ENCODE data around the gene ACOT13. TPM values are rescaled to one million over a fixed set of nuclear protein-coding genes. Genes with fewer than 3 reads are reported as not detected.
A peak's percentile ranks its signal among the peaks of the same experiment; 100 is the strongest.
"Not testable (repeated sequence)": the region's sequence is repeated elsewhere in the genome, so short reads cannot be mapped to it uniquely, and the experiment has no call there.

The ACOT13 gene
- total RNA-seq, 3 donors from 2014 or later (not counting 1 experiment from before 2014, with no cell fraction given) = 3.2 to 4.3 (median 4.2) TPM

GRCh38 chr6:24709014-24709711 lies 42.3 kb downstream of the ACOT13 start:
- ATAC-seq (no peak), DNase-seq (no peak)
- H3K4me1 Mint-ChIP-seq = peaks cover 43 to 44% of the 10 kb centered on the region in 2 donors
- no peaks in the 10 kb centered on the region for H3K9me3 Mint-ChIP-seq
- H3K36me3 ChIP-seq (ENCODE audit: control insufficient read depth, insufficient read depth, low read length) = peaks cover 98% of the 10 kb centered on the region
- H3K27ac Mint-ChIP-seq = peak overlapping the region; percentile 55 to 74
- TF ChIP-seq CTCF (IDR thresholded peaks at IDR 0.05) = no peak
- peaks cover 7% of the 10 kb centered on the region for H3K4me1 ChIP-seq (ENCODE audit: control insufficient read depth, insufficient read depth, low read length)
- 87% methylated on average over 2 of the region's 4 CpGs for WGBS (ENCODE audit: insufficient coverage)
- H3K36me3 Mint-ChIP-seq = peaks cover 27% of the 10 kb centered on the region
- no peak overlapping the region for H3K4me3 ChIP-seq (ENCODE audit: low read length)
- intact Hi-C loops (cut with micrococcal nuclease) = no loop called here
- no peak overlapping the region for H3K27ac ChIP-seq (ENCODE audit: low read length)
- no peaks in the 10 kb centered on the region for H3K9me3 ChIP-seq (ENCODE audit: control insufficient read depth, insufficient read depth, low read length)
- H3K4me3 Mint-ChIP-seq = no peak overlapping the region
- no peaks in the 10 kb centered on the region for H3K27me3 ChIP-seq (ENCODE audit: control insufficient read depth, insufficient read depth, low read length)
- no peaks in the 10 kb centered on the region for H3K27me3 Mint-ChIP-seq (ENCODE audit: low read depth in 2 of 2)

DNA sequence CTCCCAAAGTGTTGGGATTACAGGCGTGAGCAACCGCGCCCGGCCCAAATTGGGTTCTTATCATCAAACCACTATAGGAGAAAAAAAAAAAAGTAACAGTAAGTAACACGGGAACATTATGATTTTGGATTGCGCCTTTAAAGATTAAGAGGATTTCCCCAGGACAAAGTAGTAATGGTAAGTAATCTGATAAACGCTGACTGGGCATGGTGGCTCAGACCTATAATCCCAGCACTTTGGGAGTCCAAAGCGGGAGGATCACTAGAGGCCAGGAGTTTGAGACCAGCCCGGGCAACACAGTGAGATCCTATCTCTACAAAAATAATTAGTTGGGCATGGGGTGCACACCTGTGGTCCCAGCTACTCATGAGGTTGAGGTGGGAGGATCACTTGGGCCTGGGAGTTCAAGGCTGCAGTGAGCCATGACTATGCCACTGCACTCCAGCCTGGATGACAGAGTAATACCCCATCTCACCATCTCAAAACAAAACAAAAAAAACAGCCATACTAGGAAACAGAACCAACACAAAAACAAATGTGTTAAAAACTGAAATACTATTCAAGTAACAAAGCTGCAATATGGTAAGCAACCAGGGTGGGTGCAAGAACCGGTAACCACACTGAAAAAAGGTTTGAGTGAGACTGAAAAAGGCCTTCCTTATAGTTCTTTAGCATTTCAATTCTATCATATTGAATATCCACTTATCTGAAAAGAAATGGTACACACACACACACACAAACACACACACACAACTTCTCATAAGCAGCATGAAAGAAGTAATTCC lies 43.8 kb downstream of the ACOT13 start:
- WGBS (ENCODE audit: insufficient coverage) = 95% methylated on average over 10 of the region's 10 CpGs

DNA sequence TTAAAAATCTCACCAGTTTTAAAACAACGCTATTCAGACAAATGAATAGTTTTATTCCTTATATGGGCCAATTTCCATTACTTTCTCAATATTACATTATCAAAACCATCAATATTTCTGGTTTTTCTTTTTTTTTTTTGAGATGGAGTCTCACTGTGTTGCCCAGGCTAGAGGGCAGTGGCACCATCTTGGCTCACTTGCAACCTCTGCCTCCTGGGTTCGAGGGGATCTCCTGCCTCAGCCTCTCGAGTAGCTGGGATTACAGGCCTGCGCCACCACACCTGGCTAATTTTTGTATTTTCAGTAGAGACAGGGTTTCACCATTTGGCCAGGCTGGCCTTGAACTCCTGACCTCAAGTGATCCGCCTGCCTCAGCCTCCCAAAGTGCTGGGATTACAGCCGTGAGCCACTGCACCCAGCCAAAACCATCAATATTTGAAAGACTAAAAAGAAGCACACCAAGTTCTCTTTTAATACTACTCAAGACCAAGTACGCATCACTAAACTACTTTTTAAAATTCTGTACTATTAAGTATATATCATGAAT lies 49.8 kb downstream of the ACOT13 start:
- peak overlapping the region; percentile 96 to 99 for H3K27ac Mint-ChIP-seq
- H3K4me3 ChIP-seq (ENCODE audit: low read length); H3K27ac ChIP-seq (ENCODE audit: low read length); H3K27me3 ChIP-seq (ENCODE audit: control insufficient read depth, insufficient read depth, low read length); ATAC-seq; H3K36me3 Mint-ChIP-seq; H3K9me3 ChIP-seq (ENCODE audit: control insufficient read depth, insufficient read depth, low read length); H3K27me3 Mint-ChIP-seq (ENCODE audit: low read depth in 2 of 2); DNase-seq; H3K9me3 Mint-ChIP-seq: not testable (repeated sequence)
- peaks cover 76 to 90% of the 10 kb centered on the region in 2 donors for H3K4me1 Mint-ChIP-seq
- Histone ChIP-seq H3K36me3 (ENCODE audit: control insufficient read depth, insufficient read depth, low read length) (peaks cover 54% of the 10 kb centered on the region), H3K4me1 (ENCODE audit: control insufficient read depth, insufficient read depth, low read length) (peaks cover 31% of the 10 kb centered on the region)
- intact Hi-C loops (cut with micrococcal nuclease) = loop anchor here (10.0 kb wide), 1 partner anchor 198 kb away; no protein-coding TSS in a partner anchor
- 99% methylated on average over 5 of the region's 7 CpGs for WGBS (ENCODE audit: insufficient coverage)
- peak overlapping the region; percentile 100 for H3K4me3 Mint-ChIP-seq

More for the DNA sequence above, 43.8 kb downstream of the ACOT13 start:
- Mint-ChIP-seq H3K27me3 (ENCODE audit: low read depth in 2 of 2) (no peaks in the 10 kb centered on the region), H3K9me3 (no peaks in the 10 kb centered on the region), H3K36me3 (peaks cover 17% of the 10 kb centered on the region), H3K4me3 (no peak overlapping the region), H3K27ac (peak overlapping the region; percentile 64 to 99), H3K4me1 (peaks cover 48 to 55% of the 10 kb centered on the region in 2 donors)
- ATAC-seq (peak in 2 of 3 donors; percentile 37 to 57), DNase-seq (no peak)
- H3K36me3 ChIP-seq (ENCODE audit: control insufficient read depth, insufficient read depth, low read length) = peaks cover 94% of the 10 kb centered on the region
- intact Hi-C loops (cut with micrococcal nuclease) = loop anchor here (10.0 kb wide), 1 partner anchor 204 kb away; no protein-coding TSS in a partner anchor
- no peak overlapping the region for H3K27ac ChIP-seq (ENCODE audit: low read length)
- peaks cover 11% of the 10 kb centered on the region for H3K4me1 ChIP-seq (ENCODE audit: control insufficient read depth, insufficient read depth, low read length)
- no peaks in the 10 kb centered on the region for H3K27me3 ChIP-seq (ENCODE audit: control insufficient read depth, insufficient read depth, low read length)
- H3K4me3 ChIP-seq (ENCODE audit: low read length) = no peak overlapping the region
- TF ChIP-seq CTCF (IDR thresholded peaks at IDR 0.05) = no peak
- H3K9me3 ChIP-seq (ENCODE audit: control insufficient read depth, insufficient read depth, low read length) = no peaks in the 10 kb centered on the region

All from natural killer cell (primary cell).